Activated CD4-positive, alpha-beta memory T cell treated with anti-CD3 and anti-CD28 coated beads, Interleukin-2, amount 10 ng/mL, durations not matched to agents 7 days and 5 days (primary cell): Measurements from ENCODE around the gene BTAF1. TPM values are rescaled to one million over a fixed set of nuclear protein-coding genes. Genes with fewer than 3 reads are reported as not detected.

Experiments
- total RNA-seq, 2 experiments: library from RNA; stranded (reverse); gene quantifications; one replicate each; pipeline ENCODE4 v1.2.3, GENCODE V29; 2021

The BTAF1 gene
- total RNA-seq, 2 experiments from 2014 or later = 51.3 to 54.9 TPM

Other genes with a start within 250 kb of the BTAF1 start
- 10 to 100 TPM; 39.1 to 39.4 TPM for gene TNKS2, start 125.3 kb upstream of the BTAF1 start, total RNA-seq
- 1 to 10 TPM; 1.3 to 2.0 TPM for gene FGFBP3, start 14.3 kb upstream of the BTAF1 start, total RNA-seq